ENCODE results near the gene BTF3. TPM values are rescaled to one million over a fixed set of nuclear protein-coding genes. Genes with fewer than 3 reads are reported as not detected.

BTF3 gene
- total and polyA plus RNA-seq, 2 of the 13 experiments (the other 11 are each of a cell fraction or from before 2014, with no cell fraction given), result 557 to 698 TPM

DNA sequence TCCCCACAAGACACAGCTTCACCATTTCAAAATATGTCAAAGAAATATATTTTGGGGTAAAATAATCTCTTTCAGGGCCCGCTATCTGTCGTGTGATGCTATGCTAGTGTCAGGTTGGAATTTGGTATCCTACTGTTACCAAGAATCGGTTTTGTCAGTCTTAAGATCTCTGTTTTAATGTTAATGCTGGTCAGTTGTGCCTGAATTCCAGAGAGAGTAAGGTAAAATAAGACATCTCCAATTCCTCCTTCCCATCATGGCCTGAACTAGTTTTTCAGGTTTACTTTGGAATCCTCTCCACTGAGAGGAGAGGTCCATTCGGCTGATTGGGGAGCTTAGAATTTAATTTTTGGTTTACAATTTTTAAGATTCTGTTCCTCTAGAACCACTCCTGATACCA, 10.4 kb upstream of the BTF3 start:
- peaks cover 0 to 20% of the 10 kb centered on the region in 2 experiments for H3K27me3 ChIP-seq (ENCODE audit: control insufficient read depth in 1 of 2, insufficient read depth in 2 of 2, low read length in 2 of 2)
- in situ Hi-C loops (cut with HindIII; ENCODE audit: extremely low pct_ligation_motif_present, low pct_unique_long_range_greater_than_20kb), result no loop called here
- 47% methylated on average over 4 of the region's 4 CpGs for WGBS (ENCODE audit: low lambda C conversion rate)
- ATAC-seq (no peak), FAIRE-seq (no peak), DNase-seq (ENCODE audit: low spot score) (no peak)
- H3K79me2 ChIP-seq (ENCODE audit: insufficient read depth, low read length), result no peaks in the 10 kb centered on the region
- TF ChIP-seq ZNF879 (CRISPR knock-in tag; IDR thresholded peaks at IDR 0.05), result no peak
- TF ChIP-seq PRPF4 (IDR thresholded peaks at IDR 0.05; ENCODE audit: low read depth, low read length, poor library complexity, severe bottlenecking), result no peak
- no peak for TF ChIP-seq HNF4A (CRISPR knock-in tag; IDR thresholded peaks at IDR 0.05)
- no peak for TF ChIP-seq EZH2 (conservative IDR thresholded peaks at IDR 0.05; ENCODE audit: low read depth, low read length)
- TF ChIP-seq SP4 (CRISPR knock-in tag; IDR thresholded peaks at IDR 0.05), result no peak
- no peak for TF ChIP-seq AKAP8 (CRISPR knock-in tag; IDR thresholded peaks at IDR 0.05)
- TF ChIP-seq ZNF441 (CRISPR knock-in tag; IDR thresholded peaks at IDR 0.05; ENCODE audit: borderline replicate concordance), result no peak
- TF ChIP-seq JDP2 (CRISPR knock-in tag; IDR thresholded peaks at IDR 0.05; ENCODE audit: borderline replicate concordance), result no peak
- TF ChIP-seq NBN (conservative IDR thresholded peaks at IDR 0.05), result no peak
- no peak for TF ChIP-seq ZNF891 (CRISPR knock-in tag; IDR thresholded peaks at IDR 0.05)
- H4K20me1 ChIP-seq (ENCODE audit: insufficient read depth, low read length), result no peaks in the 10 kb centered on the region
- H3K9me3 ChIP-seq (ENCODE audit: low read length), result no peaks in the 10 kb centered on the region
- ChIA-PET POLR2A (no interaction called here), CTCF (ENCODE audit: low intra/inter-chr PET ratio, low total read pairs) (no interaction called here)
- H3K4me1 ChIP-seq (ENCODE audit: insufficient read depth, low read length), result no peaks in the 10 kb centered on the region
- H3K4me3 ChIP-seq (replicated peaks in 1 of 3; ENCODE audit: insufficient read depth in 1 of 3, low read depth in 2 of 3, low read length in 3 of 3), result no peak overlapping the region
- H3K4me2 ChIP-seq (ENCODE audit: low read depth, low read length), result no peak overlapping the region
- H3K36me3 ChIP-seq (replicated peaks in 1 of 2; ENCODE audit: control insufficient read depth in 1 of 2, insufficient read depth in 2 of 2, low read length in 2 of 2), result no peaks in the 10 kb centered on the region
- intact Hi-C loops (cut with micrococcal nuclease; ENCODE audit: unreplicated experiment), result no loop called here
- no peak overlapping the region for H3K9ac ChIP-seq (ENCODE audit: insufficient read depth, low read depth, low read length)
- BruUV-seq (replicated peaks), result no TSS peak
- H2AFZ ChIP-seq (ENCODE audit: low read length), result no peak overlapping the region
- H3K27ac ChIP-seq (ENCODE audit: extremely low read length, insufficient read depth, low read length), result no peak overlapping the region

DNA sequence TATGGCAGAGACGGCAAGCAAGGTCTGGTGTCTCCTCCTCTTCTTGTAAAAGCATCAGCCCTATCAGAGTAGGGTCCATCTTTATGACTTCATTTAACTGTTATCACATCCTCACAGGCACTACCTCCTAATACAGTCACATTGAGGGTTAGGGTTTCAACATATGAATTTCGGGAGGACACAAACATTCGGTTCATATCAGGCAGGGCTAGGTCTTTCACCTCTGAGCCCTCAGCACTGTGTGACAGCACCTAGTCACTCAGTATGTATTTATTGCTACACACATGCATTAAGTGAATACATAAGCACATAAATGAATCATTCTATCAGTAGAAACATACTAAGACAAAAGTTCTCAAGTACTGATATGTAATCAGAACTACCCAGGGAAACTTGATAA, 9.4 kb upstream of the BTF3 start:
- Histone ChIP-seq H3K9me3 (ENCODE audit: low read length) (no peaks in the 10 kb centered on the region), H3K27ac (ENCODE audit: extremely low read length, insufficient read depth, low read length) (no peak overlapping the region), H3K4me2 (ENCODE audit: low read depth, low read length) (no peak overlapping the region), H3K4me3 (replicated peaks in 1 of 3; ENCODE audit: insufficient read depth in 1 of 3, low read depth in 2 of 3, low read length in 3 of 3) (no peak overlapping the region), H3K27me3 (ENCODE audit: control insufficient read depth in 1 of 2, insufficient read depth in 2 of 2, low read length in 2 of 2) (peaks cover 0 to 19% of the 10 kb centered on the region in 2 experiments), H2AFZ (ENCODE audit: low read length) (no peak overlapping the region), H3K79me2 (ENCODE audit: insufficient read depth, low read length) (no peaks in the 10 kb centered on the region), H3K36me3 (replicated peaks in 1 of 2; ENCODE audit: control insufficient read depth in 1 of 2, insufficient read depth in 2 of 2, low read length in 2 of 2) (no peaks in the 10 kb centered on the region), H4K20me1 (ENCODE audit: insufficient read depth, low read length) (no peaks in the 10 kb centered on the region), H3K9ac (ENCODE audit: insufficient read depth, low read depth, low read length) (no peak overlapping the region), H3K4me1 (ENCODE audit: insufficient read depth, low read length) (no peaks in the 10 kb centered on the region)
- WGBS (ENCODE audit: low lambda C conversion rate), result 16% methylated on average over 3 of the region's 3 CpGs
- no TSS peak for BruUV-seq (replicated peaks)
- intact Hi-C loops (cut with micrococcal nuclease; ENCODE audit: unreplicated experiment) (no loop called here), in situ Hi-C loops (cut with HindIII; ENCODE audit: extremely low pct_ligation_motif_present, low pct_unique_long_range_greater_than_20kb) (no loop called here)
- ChIA-PET POLR2A (no interaction called here), CTCF (ENCODE audit: low intra/inter-chr PET ratio, low total read pairs) (no interaction called here)
- FAIRE-seq (no peak), ATAC-seq (no peak), DNase-seq (ENCODE audit: low spot score) (no peak)
- TF ChIP-seq FOXK2 (IDR thresholded peaks at IDR 0.05), result no peak
- no peak for TF ChIP-seq ZNF788 (CRISPR knock-in tag; IDR thresholded peaks at IDR 0.05; ENCODE audit: borderline replicate concordance)
- TF ChIP-seq, protein P1, sequence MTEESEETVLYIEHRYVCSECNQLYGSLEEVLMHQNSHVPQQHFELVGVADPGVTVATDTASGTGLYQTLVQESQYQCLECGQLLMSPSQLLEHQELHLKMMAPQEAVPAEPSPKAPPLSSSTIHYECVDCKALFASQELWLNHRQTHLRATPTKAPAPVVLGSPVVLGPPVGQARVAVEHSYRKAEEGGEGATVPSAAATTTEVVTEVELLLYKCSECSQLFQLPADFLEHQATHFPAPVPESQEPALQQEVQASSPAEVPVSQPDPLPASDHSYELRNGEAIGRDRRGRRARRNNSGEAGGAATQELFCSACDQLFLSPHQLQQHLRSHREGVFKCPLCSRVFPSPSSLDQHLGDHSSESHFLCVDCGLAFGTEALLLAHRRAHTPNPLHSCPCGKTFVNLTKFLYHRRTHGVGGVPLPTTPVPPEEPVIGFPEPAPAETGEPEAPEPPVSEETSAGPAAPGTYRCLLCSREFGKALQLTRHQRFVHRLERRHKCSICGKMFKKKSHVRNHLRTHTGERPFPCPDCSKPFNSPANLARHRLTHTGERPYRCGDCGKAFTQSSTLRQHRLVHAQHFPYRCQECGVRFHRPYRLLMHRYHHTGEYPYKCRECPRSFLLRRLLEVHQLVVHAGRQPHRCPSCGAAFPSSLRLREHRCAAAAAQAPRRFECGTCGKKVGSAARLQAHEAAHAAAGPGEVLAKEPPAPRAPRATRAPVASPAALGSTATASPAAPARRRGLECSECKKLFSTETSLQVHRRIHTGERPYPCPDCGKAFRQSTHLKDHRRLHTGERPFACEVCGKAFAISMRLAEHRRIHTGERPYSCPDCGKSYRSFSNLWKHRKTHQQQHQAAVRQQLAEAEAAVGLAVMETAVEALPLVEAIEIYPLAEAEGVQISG (CRISPR knock-in tag; IDR thresholded peaks at IDR 0.05), result no peak
- no peak for TF ChIP-seq ESRRA (CRISPR knock-in tag; IDR thresholded peaks at IDR 0.05; ENCODE audit: low read depth)
- TF ChIP-seq, protein P2, sequence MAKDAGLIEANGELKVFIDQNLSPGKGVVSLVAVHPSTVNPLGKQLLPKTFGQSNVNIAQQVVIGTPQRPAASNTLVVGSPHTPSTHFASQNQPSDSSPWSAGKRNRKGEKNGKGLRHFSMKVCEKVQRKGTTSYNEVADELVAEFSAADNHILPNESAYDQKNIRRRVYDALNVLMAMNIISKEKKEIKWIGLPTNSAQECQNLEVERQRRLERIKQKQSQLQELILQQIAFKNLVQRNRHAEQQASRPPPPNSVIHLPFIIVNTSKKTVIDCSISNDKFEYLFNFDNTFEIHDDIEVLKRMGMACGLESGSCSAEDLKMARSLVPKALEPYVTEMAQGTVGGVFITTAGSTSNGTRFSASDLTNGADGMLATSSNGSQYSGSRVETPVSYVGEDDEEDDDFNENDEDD (CRISPR knock-in tag; IDR thresholded peaks at IDR 0.05; ENCODE audit: borderline replicate concordance), result no peak
- no peak for TF ChIP-seq ZNF446 (CRISPR knock-in tag; IDR thresholded peaks at IDR 0.05)
- TF ChIP-seq, protein P3, sequence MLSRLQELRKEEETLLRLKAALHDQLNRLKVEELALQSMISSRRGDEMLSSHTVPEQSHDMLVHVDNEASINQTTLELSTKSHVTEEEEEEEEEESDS (CRISPR knock-in tag; IDR thresholded peaks at IDR 0.05; ENCODE audit: borderline replicate concordance), result no peak
